Sciatic nerve (tissue), 2 donors: ENCODE measurements around the gene RCSD1. TPM values are rescaled to one million over a fixed set of nuclear protein-coding genes. Genes with fewer than 3 reads are reported as not detected.
A peak's percentile ranks its signal among the peaks of the same experiment; 100 is the strongest.
"Not testable (repeated sequence)": the region's sequence is repeated elsewhere in the genome, so short reads cannot be mapped to it uniquely, and the experiment has no call there.

Experiments used
- ATAC-seq: fragments of 200-7000 bp; cut with Tn5 transposase; one replicate; pipeline ENCODE4 v1.9.1; 2020; ENCODE audit warnings: mild to moderate bottlenecking, moderate library complexity
- DNase-seq: peaks from one replicate; pipeline ENCODE4 v3.0.0-alpha.2; 2020; ENCODE audit warnings: low spot score
- intact Hi-C: fragments of 100-400 bp; cut with DNase I; formaldehyde crosslinking; loops from one replicate; pipeline ENCODE4 v1.14.2; 2022
- total RNA-seq: library from RNA; stranded (reverse); fragmentation: NEBNext Ultra II Directional; extraction: Animal tissue kit (Norgen Biotek cat#: 25700); gene quantifications from one replicate; pipeline ENCODE4 v1.2.1, GENCODE V29; 2021
- donor health status: DM: no; HTN: no; CAD: no.
- donor health status: DM: no; HTN: no; CAD: no.

Gene RCSD1
- 12.2 TPM for total RNA-seq

- ATAC-seq (peak; percentile 69), DNase-seq (no peak)
- intact Hi-C loops: no loop called here
Measured at GRCh38 chr1:167629681-167630567, at the start of gene RCSD1. Gene RCSD1 (plus strand): TSS chr1:167630232. CDS start chr1:167630424, 192 bp downstream.

GRCh38 chr1:167582064-167582463 lies 48.0 kb upstream of the RCSD1 start:
- intact Hi-C loops: no loop called here
- DNase-seq: no peak
- no peak for ATAC-seq

DNA sequence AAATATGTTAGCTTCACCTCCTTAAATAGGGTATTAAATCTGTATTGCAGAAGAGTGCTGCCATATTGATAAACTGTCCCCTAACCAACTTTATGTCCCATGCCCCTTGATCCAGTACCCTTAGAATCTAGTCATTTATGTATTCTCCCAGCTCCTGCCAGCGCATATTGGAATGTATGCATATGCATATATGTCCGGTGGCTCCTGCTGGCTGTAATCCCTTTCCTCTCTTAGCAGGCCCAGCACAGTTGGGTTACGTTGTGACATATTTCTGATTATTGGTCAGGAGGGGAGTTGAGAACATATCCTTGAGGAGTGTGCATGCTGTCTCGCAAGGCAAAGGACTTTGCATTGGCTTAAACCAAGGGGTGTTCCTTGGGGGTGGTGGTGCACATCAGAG lies 47.3 kb upstream of the RCSD1 start:
- DNase-seq (no peak), ATAC-seq (no peak)
- intact Hi-C loops: no loop called here

DNA sequence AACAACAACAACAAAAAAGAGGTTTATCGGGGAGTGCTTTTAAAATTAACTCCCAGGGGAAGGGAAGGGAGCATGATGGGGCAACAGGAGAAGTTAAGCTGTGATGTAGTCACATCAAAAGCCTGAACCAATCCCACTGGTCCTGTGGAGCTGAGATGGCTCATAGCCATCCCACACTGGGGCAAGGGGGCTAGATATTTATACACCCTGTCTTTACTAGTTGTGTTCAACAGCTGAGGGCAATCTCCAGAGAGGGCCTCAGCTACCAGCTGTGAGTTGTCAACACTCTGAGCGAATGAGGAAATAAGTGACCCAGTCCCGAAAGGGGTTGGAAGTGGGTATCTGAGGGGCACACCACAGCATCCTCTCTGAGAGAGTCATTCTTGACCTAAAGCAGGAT lies 45.5 kb upstream of the RCSD1 start:
- no peak for ATAC-seq
- DNase-seq: no peak
- intact Hi-C loops: no loop called here

DNA sequence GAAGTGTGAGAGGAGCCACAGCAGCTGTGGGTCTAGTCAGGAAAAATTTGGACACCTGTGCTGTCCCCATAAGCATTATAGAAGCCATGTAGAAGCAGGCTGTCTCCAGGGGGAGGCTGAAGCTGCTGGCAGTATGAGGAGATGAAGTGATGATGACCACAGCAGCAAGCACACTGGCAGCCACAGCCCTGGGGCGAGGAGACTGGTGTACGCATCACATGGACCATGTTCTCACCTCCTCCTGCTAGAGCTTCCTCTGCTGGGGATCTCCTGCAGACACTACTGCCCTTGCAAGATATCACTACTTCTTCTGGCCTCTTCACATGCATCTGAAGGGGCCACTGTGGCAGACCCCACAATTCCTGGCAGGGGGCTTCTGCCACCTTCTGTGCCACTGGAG lies 42.7 kb upstream of the RCSD1 start:
- ATAC-seq: no peak
- intact Hi-C loops: no loop called here
- no peak for DNase-seq

- no peak for DNase-seq
- ATAC-seq: no peak
- intact Hi-C loops: no loop called here
Measured at GRCh38 chr1:167587872-167588271, 42.2 kb upstream of the RCSD1 start.

GRCh38 chr1:167588361-167588760 lies 41.7 kb upstream of the RCSD1 start:
- intact Hi-C loops: no loop called here
- ATAC-seq (no peak), DNase-seq (no peak)

DNA sequence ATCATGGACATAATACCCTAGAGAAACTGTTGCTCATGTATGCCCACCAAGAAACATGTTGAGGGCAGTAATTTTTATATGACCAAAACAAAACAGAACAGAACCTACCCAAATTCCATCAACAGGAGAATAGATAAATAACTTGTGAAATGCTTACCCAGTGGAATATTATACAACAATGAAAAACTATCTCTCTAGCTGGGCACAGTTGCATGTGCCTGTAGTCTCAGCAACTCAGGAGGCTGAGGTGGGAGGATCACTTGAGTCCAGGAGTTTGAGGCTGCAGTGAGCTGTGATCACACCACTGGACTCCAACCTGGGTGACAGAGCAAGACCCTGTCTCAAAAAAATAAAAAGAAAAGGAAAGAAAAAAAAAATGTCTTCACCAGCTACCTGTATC lies 37.6 kb upstream of the RCSD1 start:
- no peak for DNase-seq
- no peak for ATAC-seq
- intact Hi-C loops: no loop called here

DNA sequence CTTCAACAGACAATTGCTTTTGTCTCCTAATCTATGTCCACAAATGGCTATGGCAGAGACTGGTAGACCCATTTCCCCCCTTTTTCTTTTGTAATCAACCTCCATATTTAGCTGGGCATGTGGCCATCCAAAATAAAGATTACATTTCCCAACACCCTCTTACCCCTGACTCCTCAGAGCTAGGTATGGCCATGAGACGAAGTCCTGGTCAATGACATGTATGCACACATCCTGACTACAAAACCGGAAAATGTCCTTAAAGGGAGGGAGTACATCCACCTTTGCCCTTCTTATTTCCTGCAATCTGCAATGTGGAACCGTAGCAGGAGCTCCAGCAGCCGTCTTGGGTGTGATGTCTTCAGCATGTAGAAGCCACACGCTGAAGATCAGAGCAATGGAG lies 36.2 kb upstream of the RCSD1 start:
- no peak for ATAC-seq
- intact Hi-C loops: no loop called here
- DNase-seq: no peak

DNA sequence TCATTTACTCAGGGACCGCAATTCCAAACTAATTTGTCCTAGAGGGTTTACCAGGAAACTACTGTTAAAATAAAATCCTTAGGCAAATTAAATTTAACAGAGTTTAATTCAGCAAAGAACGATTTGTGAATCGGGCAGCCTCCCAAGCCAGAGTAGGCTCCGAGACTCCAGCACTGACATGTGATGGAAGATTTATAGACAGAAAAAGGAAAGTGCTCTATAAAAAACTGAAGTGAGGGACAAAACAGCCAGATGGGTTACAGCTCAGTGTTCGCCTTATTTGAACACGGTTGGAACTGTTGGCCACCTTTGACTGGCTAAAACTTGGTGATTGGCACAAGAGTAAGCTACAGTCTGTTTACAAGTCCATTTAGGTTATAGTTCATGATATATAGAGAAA lies 35.2 kb upstream of the RCSD1 start:
- DNase-seq: no peak
- ATAC-seq: no peak
- intact Hi-C loops: no loop called here

DNA sequence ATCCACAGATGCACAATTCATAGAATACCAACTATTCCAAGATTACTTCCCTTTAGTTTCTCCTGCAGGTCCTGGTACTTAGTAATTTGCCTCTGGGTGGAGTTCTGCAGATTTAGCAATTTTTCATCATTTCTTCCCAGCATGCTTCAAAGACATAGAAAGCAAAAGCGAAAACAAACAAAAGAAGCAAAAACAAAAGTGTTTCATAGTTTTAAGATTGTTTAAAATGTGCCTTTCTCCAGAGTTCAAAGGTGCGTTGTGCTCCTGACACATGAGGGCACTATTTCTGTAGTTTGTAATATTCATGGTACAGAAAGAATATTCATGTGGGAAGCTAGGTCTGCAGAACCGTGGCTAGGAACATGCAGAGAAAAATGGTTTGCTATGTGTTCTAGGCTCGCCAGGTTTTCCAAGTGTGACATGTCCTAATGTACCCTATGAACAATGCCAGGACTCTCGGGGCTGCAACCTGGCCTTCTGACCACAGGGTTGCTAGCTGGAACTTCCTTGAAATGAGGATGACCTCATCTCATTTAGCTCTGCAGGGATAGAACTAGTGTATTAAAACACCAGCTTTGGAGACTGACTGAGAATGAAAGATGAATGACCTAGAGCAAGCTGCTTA lies 30.0 kb upstream of the RCSD1 start:
- intact Hi-C loops: loop anchor here (10.0 kb wide), 1 partner anchor 85 kb away; no protein-coding TSS in a partner anchor
- DNase-seq (no peak), ATAC-seq (peak; percentile 89)

DNA sequence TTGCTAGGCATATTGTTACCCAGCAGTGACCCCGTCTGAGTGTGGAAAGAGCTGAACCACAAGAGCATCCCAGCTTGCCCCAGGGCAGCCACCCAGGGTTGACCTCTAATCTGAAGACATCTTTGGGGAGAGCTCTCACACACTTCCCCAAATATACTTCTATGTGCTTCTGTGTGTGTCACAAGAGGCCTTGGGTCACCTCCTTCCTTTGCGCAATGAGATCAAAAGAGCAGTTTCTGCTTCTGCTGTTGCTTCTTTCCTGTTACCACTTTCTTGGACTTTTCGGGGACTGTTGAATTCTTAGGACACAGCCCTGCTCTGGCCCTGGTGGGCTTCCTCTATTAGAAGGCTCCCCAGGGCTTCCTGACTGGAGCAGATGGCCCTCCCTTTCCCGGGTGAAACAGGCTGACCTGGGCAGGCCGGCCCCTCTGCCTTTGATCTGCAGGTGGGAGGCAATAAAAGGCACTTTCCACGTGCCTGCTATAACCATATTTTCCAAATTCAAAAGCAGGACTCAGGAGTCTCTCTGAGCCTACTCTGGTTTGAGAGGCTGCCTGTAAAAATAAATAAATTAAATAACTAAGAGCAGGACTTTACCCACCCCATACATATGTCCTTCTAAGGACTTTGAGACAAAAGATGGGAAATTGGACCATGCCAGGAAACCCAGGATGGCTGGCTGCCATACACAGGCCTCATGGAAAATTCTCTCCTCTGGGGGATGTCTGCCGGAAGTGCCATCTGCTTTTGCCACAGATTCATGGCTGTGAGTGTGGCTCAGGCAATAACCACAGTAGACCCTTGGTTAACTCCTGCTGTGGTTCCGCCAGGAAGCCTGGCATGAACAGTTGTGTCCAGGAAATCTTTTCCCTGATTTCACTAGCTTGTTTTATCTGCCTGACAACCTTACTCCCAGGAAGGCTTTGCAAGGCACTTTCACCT lies 28.3 kb upstream of the RCSD1 start:
- peak; percentile 89 for ATAC-seq
- no peak for DNase-seq
- intact Hi-C loops: loop anchor here (10.0 kb wide), 1 partner anchor 83 kb away; no protein-coding TSS in a partner anchor

DNA sequence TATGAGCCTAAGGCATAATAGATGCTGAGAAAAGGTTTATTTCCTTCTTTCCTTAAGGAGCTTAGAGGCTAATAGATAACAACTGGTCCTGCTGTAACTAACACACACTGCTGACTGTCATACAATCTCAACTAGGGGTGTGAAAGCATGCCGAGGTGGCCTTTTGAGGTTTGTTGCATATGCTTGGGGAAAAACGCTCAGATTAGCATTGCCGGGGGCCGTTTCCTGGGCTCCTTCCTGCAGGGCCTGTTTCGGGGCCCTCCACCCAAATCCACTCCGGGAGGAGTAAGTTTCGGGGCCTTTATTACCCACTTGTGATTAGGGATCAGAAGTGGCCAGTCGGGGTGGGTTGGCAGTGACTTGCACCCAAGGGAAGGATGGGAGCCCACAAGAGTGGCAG lies 27.2 kb upstream of the RCSD1 start:
- intact Hi-C loops: loop anchor here (10.0 kb wide), 1 partner anchor 82 kb away; no protein-coding TSS in a partner anchor
- no peak for ATAC-seq
- DNase-seq: no peak

DNA sequence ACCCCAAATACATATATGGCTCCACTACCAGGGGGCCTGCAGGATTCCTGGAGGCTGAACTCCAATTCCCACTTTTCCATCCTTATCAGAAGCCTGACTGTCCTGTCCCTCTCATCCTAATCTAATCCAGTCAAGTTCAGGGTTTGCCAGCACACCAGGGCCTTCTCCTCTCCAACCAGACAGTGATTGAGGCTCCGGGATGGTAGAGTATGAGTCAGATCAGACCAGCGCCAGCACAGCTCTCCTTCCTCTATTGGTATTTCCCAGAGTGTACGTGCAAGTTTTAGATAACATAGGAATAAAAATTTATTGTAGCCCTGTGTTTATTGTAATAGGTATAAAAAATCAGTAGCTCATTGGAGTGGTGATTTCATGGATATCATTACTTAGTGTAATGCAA lies 24.5 kb upstream of the RCSD1 start:
- DNase-seq (no peak), ATAC-seq (no peak)
- intact Hi-C loops: loop anchor here (10.0 kb wide), 1 partner anchor 79 kb away; no protein-coding TSS in a partner anchor

- DNase-seq: no peak
- intact Hi-C loops: no loop called here
- ATAC-seq: no peak
Measured at GRCh38 chr1:167611983-167612382, 18.0 kb upstream of the RCSD1 start.

- ATAC-seq: peak; percentile 49
- intact Hi-C loops: no loop called here
- no peak for DNase-seq
Measured at GRCh38 chr1:167612587-167613385, 17.2 kb upstream of the RCSD1 start.

GRCh38 chr1:167613984-167614383 lies 16.0 kb upstream of the RCSD1 start:
- intact Hi-C loops, ATAC-seq, DNase-seq: not testable (repeated sequence)

DNA sequence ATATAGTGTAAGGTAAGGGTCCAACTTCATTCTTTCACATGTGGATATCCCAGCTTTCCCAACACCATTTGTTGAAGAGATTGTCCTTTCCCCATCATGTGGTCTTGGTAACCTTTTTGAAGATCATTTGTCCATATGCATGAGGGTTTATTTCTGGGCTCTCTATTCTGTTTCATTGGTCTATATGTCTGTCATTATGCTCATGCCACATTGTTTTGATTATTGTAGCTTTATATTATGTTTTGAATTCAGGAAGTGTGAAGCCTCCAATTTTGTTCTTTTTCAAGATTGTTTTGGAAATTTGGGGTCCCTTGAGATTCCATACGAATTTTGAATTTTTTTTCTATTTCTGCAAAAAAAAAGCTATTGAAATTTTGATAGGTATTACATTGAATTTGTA lies 15.2 kb upstream of the RCSD1 start:
- ATAC-seq: no peak
- no peak for DNase-seq
- intact Hi-C loops: no loop called here
